Smooth muscle cell (in vitro differentiated cells): Measurements from ENCODE around the gene BPGM. TPM values are rescaled to one million over a fixed set of nuclear protein-coding genes. Genes with fewer than 3 reads are reported as not detected.

Experiments
- DNase-seq: peaks from one replicate; lab custom pipeline; 2025; ENCODE audit not compliant: unreplicated experiment; lab: John Stamatoyannopoulos, UW
- H2AFZ ChIP-seq: fragments of 200-600 bp; sonication (generic); 2 replicates; pipeline ENCODE4 v1.6.0; 2016; ENCODE audit warnings: antibody characterized with exemption, low read depth, mild to moderate bottlenecking
- H3F3A ChIP-seq: fragments of 200-600 bp; sonication (generic); 2 replicates; pipeline ENCODE4 v1.6.0; 2017; ENCODE audit warnings: antibody characterized with exemption, low read depth
- H3K27ac ChIP-seq: fragments of 200-600 bp; sonication (generic); 2 replicates; pipeline ENCODE4 v1.5.1; 2016; ENCODE audit warnings: low read depth, mild to moderate bottlenecking
- H3K27me3 ChIP-seq: fragments of 200-600 bp; sonication (generic); 2 replicates; pipeline ENCODE4 v1.6.1; 2016; ENCODE audit warnings: low read depth, mild to moderate bottlenecking
- H3K36me3 ChIP-seq: fragments of 200-600 bp; sonication (generic); 2 replicates; pipeline ENCODE4 v1.5.1; 2016; ENCODE audit warnings: low read depth
- H3K4me1 ChIP-seq: fragments of 200-600 bp; sonication (generic); 2 replicates; pipeline ENCODE4 v1.5.1; 2016; ENCODE audit warnings: low read depth
- H3K4me2 ChIP-seq: fragments of 200-600 bp; sonication (generic); 2 replicates; pipeline ENCODE4 v1.6.0; 2016; ENCODE audit warnings: mild to moderate bottlenecking
- H3K4me3 ChIP-seq: fragments of 200-600 bp; sonication (generic); 2 replicates; pipeline ENCODE4 v1.5.1; 2016; ENCODE audit warnings: mild to moderate bottlenecking
- H3K79me2 ChIP-seq: fragments of 200-600 bp; sonication (generic); 2 replicates; pipeline ENCODE4 v1.6.0; 2016; ENCODE audit warnings: low read depth, mild to moderate bottlenecking
- H3K9ac ChIP-seq: fragments of 200-600 bp; sonication (generic); 2 replicates; pipeline ENCODE4 v1.6.0; 2016; ENCODE audit warnings: low read depth
- H3K9me3 ChIP-seq: fragments of 200-600 bp; sonication (generic); replicated peaks from 2 replicates; pipeline ENCODE4 v1.5.1; 2016; ENCODE audit warnings: low read depth
- H4K20me1 ChIP-seq: fragments of 200-600 bp; sonication (generic); 2 replicates; pipeline ENCODE4 v1.6.0; 2016; ENCODE audit warnings: low read depth
- CTCF ChIP-seq: fragments of 200-600 bp; sonication (generic); IDR thresholded peaks from 2 replicates; pipeline ENCODE4 v1.5.1; 2017; ENCODE audit warnings: borderline replicate concordance, mild to moderate bottlenecking, antibody characterized with exemption; ENCODE audit not compliant: insufficient read depth, poor library complexity, severe bottlenecking
- WGBS: methylation state at CpG from one replicate; pipeline ENCODE4 v1.1.7; 2016; ENCODE audit warnings: low lambda C conversion rate; 5-methylcytosine and 5-hydroxymethylcytosine counted together
- polyA plus RNA-seq: library from polyadenylated mRNA; unstranded; fragments of >200 nt; fragmentation: Nextera tagmentation; extraction: Ambion mirVana; gene quantifications from 2 replicates; pipeline ENCODE4 v1.2.1, GENCODE V29; 2016
- total RNA-seq: library from RNA; depleted of rRNA; stranded (reverse); fragments of >200 nt; gene quantifications from 2 replicates; pipeline ENCODE4 v1.2.3, GENCODE V29; 2014

BPGM gene
- total and polyA plus RNA-seq, 2 experiments from 2014 or later: 65.1 to 76.9 TPM

- no peak overlapping the region for H3K4me3 ChIP-seq
- H3K27me3 ChIP-seq: peaks cover 6% of the 10 kb centered on the region
- H2AFZ ChIP-seq: peak overlapping the region; percentile 9
- H3K36me3 ChIP-seq: no peaks in the 10 kb centered on the region
- peaks cover 4% of the 10 kb centered on the region for H3F3A ChIP-seq
- H3K9me3 ChIP-seq: no peaks in the 10 kb centered on the region
- no peak overlapping the region for H3K27ac ChIP-seq
- no peaks in the 10 kb centered on the region for H3K79me2 ChIP-seq
- H4K20me1 ChIP-seq: no peaks in the 10 kb centered on the region
- H3K4me2 ChIP-seq: peak overlapping the region; percentile 16
- DNase-seq: no peak
- H3K4me1 ChIP-seq: no peaks in the 10 kb centered on the region
- no peak overlapping the region for H3K9ac ChIP-seq
- 71% methylated on average over 11 of the region's 11 CpGs for WGBS
- no peak for TF ChIP-seq CTCF
These were observed 43.7 kb upstream of the BPGM start for GRCh38 chr7:134602881-134603451.

- Histone ChIP-seq H3K9me3 (no peaks in the 10 kb centered on the region), H3K4me3 (no peak overlapping the region), H3K9ac (no peak overlapping the region), H2AFZ (peak overlapping the region; percentile 44), H3K4me2 (peak overlapping the region; percentile 52), H3F3A (peaks cover 4% of the 10 kb centered on the region), H3K79me2 (no peaks in the 10 kb centered on the region), H3K36me3 (no peaks in the 10 kb centered on the region), H3K27ac (no peak overlapping the region), H3K27me3 (peaks cover 6% of the 10 kb centered on the region), H3K4me1 (no peaks in the 10 kb centered on the region), H4K20me1 (no peaks in the 10 kb centered on the region)
- peak; percentile 94 for TF ChIP-seq CTCF
- 29% methylated on average over 14 of the region's 14 CpGs for WGBS
- DNase-seq: peak; percentile 5
These were observed 40.4 kb upstream of the BPGM start for GRCh38 chr7:134605978-134606923.

- 94% methylated on average over 6 of the region's 6 CpGs for WGBS
- no peak overlapping the region for H2AFZ ChIP-seq
- no peak overlapping the region for H3K4me3 ChIP-seq
- no peaks in the 10 kb centered on the region for H3K36me3 ChIP-seq
- no peaks in the 10 kb centered on the region for H3F3A ChIP-seq
- H3K4me2 ChIP-seq: no peak overlapping the region
- TF ChIP-seq CTCF: no peak
- H3K27me3 ChIP-seq: peaks cover 6% of the 10 kb centered on the region
- no peaks in the 10 kb centered on the region for H3K9me3 ChIP-seq
- no peak overlapping the region for H3K9ac ChIP-seq
- H3K27ac ChIP-seq: no peak overlapping the region
- no peaks in the 10 kb centered on the region for H3K4me1 ChIP-seq
- H4K20me1 ChIP-seq: no peaks in the 10 kb centered on the region
- no peak for DNase-seq
- H3K79me2 ChIP-seq: no peaks in the 10 kb centered on the region
These were observed 35.0 kb upstream of the BPGM start for GRCh38 chr7:134611611-134612151.
